Measurements from ENCODE around the gene GLP1R. TPM values are rescaled to one million over a fixed set of nuclear protein-coding genes. Genes with fewer than 3 reads are reported as not detected.

The GLP1R gene
- total RNA-seq, 2 experiments from 2014 or later, result 0.70 to 0.94 TPM

- no peaks in the 10 kb centered on the region for H3K4me1 Mint-ChIP-seq
- intact Hi-C loops (cut with DNase I, micrococcal nuclease), result no loop called here
- ATAC-seq (no peak), DNase-seq (no peak)
- no peaks in the 10 kb centered on the region for H3K9me3 Mint-ChIP-seq (ENCODE audit: low read depth)
- CTCF ChIA-PET, result interaction anchor here (0.8 to 2.4 kb wide), 3 partner anchors 9 to 23 kb away, joined by 3 to 7 read pairs (median 4); no protein-coding TSS in a partner anchor
- H3K36me3 Mint-ChIP-seq (ENCODE audit: low read depth), result no peaks in the 10 kb centered on the region
- H3K27ac Mint-ChIP-seq, result no peak overlapping the region
- H3K4me3 Mint-ChIP-seq, result no peak overlapping the region
- POLR2A ChIA-PET, result interaction anchor here (0.6 kb wide), 1 partner anchor 30 kb away, joined by 4 read pairs; no protein-coding TSS in a partner anchor
- peaks cover 4% of the 10 kb centered on the region for H3K27me3 Mint-ChIP-seq
Observed at GRCh38 chr6:39020136-39020535, 28.4 kb upstream of the GLP1R start.

GRCh38 chr6:39021041-39021440 is 27.5 kb upstream of the GLP1R start:
- Mint-ChIP-seq H3K36me3 (ENCODE audit: low read depth) (no peaks in the 10 kb centered on the region), H3K4me1 (no peaks in the 10 kb centered on the region), H3K27me3 (peaks cover 3% of the 10 kb centered on the region), H3K27ac (no peak overlapping the region), H3K9me3 (ENCODE audit: low read depth) (no peaks in the 10 kb centered on the region), H3K4me3 (no peak overlapping the region)
- ChIA-PET CTCF (interaction anchor here (2.4 kb wide), 1 partner anchor 10 kb away, joined by 7 read pairs; no protein-coding TSS in a partner anchor), POLR2A (no interaction called here)
- ATAC-seq (no peak), DNase-seq (no peak)
- intact Hi-C loops (cut with DNase I, micrococcal nuclease), result no loop called here

- intact Hi-C loops (cut with DNase I, micrococcal nuclease), result no loop called here
- Mint-ChIP-seq H3K36me3 (ENCODE audit: low read depth) (no peaks in the 10 kb centered on the region), H3K4me1 (no peaks in the 10 kb centered on the region), H3K9me3 (ENCODE audit: low read depth) (no peaks in the 10 kb centered on the region), H3K27ac (no peak overlapping the region), H3K27me3 (peaks cover 3% of the 10 kb centered on the region), H3K4me3 (no peak overlapping the region)
- ATAC-seq (no peak), DNase-seq (no peak)
- POLR2A ChIA-PET, result no interaction called here
- CTCF ChIA-PET, result interaction anchor here (0.9 to 2.4 kb wide), 2 partner anchors 9 to 10 kb away, joined by 4 to 7 read pairs; no protein-coding TSS in a partner anchor
Observed at GRCh38 chr6:39021779-39022178, 26.8 kb upstream of the GLP1R start.

DNA sequence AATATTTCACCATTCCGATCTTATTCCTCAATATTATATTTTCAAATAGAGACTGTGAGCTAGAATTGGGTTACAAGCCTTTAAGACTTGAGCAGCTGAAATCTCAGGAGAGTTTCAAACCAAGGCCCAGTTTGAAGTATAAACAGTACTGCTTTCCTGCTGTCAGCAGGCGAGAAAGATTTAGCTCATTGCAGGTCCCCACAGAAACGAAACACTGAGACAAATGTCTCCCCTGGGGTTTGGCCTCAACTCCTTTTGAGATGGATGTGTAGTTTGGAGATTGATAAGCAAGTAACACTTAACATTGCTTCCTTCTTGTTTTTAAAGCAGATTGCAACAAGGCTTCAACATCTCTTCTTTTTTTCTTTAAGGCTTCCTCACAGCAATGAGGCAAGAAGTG is 22.4 kb upstream of the GLP1R start:
- ATAC-seq (no peak), DNase-seq (no peak)
- no peaks in the 10 kb centered on the region for H3K9me3 Mint-ChIP-seq (ENCODE audit: low read depth)
- no peaks in the 10 kb centered on the region for H3K36me3 Mint-ChIP-seq (ENCODE audit: low read depth)
- H3K27ac Mint-ChIP-seq, result no peak overlapping the region
- ChIA-PET CTCF (interaction anchor here (0.6 to 2.4 kb wide), 6 partner anchors 10 to 289 kb away, joined by 3 to 8 read pairs (median 3); no protein-coding TSS in a partner anchor), POLR2A (no interaction called here)
- intact Hi-C loops (cut with DNase I, micrococcal nuclease), result no loop called here
- peaks cover 22% of the 10 kb centered on the region for H3K27me3 Mint-ChIP-seq
- H3K4me1 Mint-ChIP-seq, result no peaks in the 10 kb centered on the region
- H3K4me3 Mint-ChIP-seq, result no peak overlapping the region

- DNase-seq, result peak; percentile 80
- peak; percentile 92 for ATAC-seq
- H3K27me3 Mint-ChIP-seq, result peaks cover 32% of the 10 kb centered on the region
- intact Hi-C loops (cut with DNase I, micrococcal nuclease), result loop anchor here in 1 of 2 experiments (2.0 to 5.0 kb wide), 2 partner anchors 123 to 137 kb away; no protein-coding TSS in a partner anchor
- no peaks in the 10 kb centered on the region for H3K36me3 Mint-ChIP-seq (ENCODE audit: low read depth)
- H3K4me1 Mint-ChIP-seq, result no peaks in the 10 kb centered on the region
- no peak overlapping the region for H3K4me3 Mint-ChIP-seq
- no peak overlapping the region for H3K27ac Mint-ChIP-seq
- H3K9me3 Mint-ChIP-seq (ENCODE audit: low read depth), result no peaks in the 10 kb centered on the region
- CTCF ChIA-PET, result interaction anchor here (0.6 to 3.4 kb wide), 16 partner anchors 9 to 1236 kb away, joined by 3 to 12 read pairs (median 4); no protein-coding TSS in a partner anchor
- POLR2A ChIA-PET, result no interaction called here
Observed at GRCh38 chr6:39029156-39030011, 19.2 kb upstream of the GLP1R start.

DNA sequence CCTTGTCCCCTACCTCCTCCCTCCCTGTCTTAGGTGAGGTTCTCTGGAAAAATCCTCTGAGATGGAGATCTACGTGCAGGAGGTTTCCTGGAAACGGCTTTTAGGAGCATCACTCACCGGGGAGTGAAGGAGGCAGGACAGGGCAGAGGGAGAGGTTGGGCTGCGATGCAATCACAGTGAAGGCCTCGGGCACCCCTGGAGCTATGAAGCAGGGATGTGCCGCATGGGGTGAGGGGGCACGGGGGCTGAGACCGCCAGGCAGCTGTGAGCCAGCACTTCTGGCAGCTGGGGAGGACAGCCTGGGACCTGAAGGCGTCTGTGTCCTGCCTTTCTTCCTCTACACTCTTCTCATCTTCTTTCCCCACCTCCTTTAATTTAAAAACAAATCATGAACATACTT is 12.9 kb upstream of the GLP1R start:
- ChIA-PET POLR2A (no interaction called here), CTCF (interaction anchor here (0.7 to 1.8 kb wide), 3 partner anchors 9 to 23 kb away, joined by 3 to 8 read pairs (median 3); no protein-coding TSS in a partner anchor)
- DNase-seq (no peak), ATAC-seq (no peak)
- Mint-ChIP-seq H3K4me1 (peaks cover 4% of the 10 kb centered on the region), H3K9me3 (ENCODE audit: low read depth) (no peaks in the 10 kb centered on the region), H3K4me3 (no peak overlapping the region), H3K36me3 (ENCODE audit: low read depth) (no peaks in the 10 kb centered on the region), H3K27ac (no peak overlapping the region), H3K27me3 (peaks cover 45% of the 10 kb centered on the region)
- intact Hi-C loops (cut with DNase I, micrococcal nuclease), result no loop called here

DNA sequence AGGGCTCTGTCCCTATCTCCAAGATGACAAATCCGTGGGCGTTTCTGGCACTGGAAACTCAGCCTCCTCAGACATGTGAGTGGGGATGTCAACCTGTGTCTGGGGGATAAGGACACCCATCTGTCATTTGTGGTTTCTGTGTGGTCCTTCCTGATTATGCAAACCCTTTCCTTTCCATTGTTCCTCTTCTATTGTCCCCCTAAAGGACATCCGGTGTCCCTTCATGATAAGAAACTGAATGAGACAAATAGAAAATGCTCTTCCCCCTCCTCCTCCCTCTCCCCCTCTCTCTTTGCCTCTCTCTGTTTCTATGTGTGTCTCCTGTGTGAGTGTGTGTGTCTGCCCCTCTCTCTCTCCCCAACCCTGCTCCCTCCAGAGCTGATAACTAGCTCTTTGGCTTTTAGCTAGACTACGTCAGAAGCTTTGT is 11.5 kb upstream of the GLP1R start:
- CTCF ChIA-PET, result interaction anchor here (0.8 to 1.8 kb wide), 4 partner anchors 11 to 266 kb away, joined by 3 to 8 read pairs (median 4); no protein-coding TSS in a partner anchor
- intact Hi-C loops (cut with DNase I, micrococcal nuclease), result no loop called here
- POLR2A ChIA-PET, result no interaction called here
- no peaks in the 10 kb centered on the region for H3K36me3 Mint-ChIP-seq (ENCODE audit: low read depth)
- H3K27me3 Mint-ChIP-seq, result peaks cover 51% of the 10 kb centered on the region
- no peak overlapping the region for H3K27ac Mint-ChIP-seq
- DNase-seq (no peak), ATAC-seq (no peak)
- H3K4me1 Mint-ChIP-seq, result peaks cover 9% of the 10 kb centered on the region
- H3K4me3 Mint-ChIP-seq, result no peak overlapping the region
- H3K9me3 Mint-ChIP-seq (ENCODE audit: low read depth), result no peaks in the 10 kb centered on the region

- H3K4me3 Mint-ChIP-seq, result no peak overlapping the region
- H3K27ac Mint-ChIP-seq, result no peak overlapping the region
- intact Hi-C loops (cut with DNase I, micrococcal nuclease), result no loop called here
- H3K36me3 Mint-ChIP-seq (ENCODE audit: low read depth), result no peaks in the 10 kb centered on the region
- no peak for DNase-seq
- POLR2A ChIA-PET, result no interaction called here
- H3K9me3 Mint-ChIP-seq (ENCODE audit: low read depth), result no peaks in the 10 kb centered on the region
- peaks cover 9% of the 10 kb centered on the region for H3K4me1 Mint-ChIP-seq
- peaks cover 53% of the 10 kb centered on the region for H3K27me3 Mint-ChIP-seq
- CTCF ChIA-PET, result no interaction called here
- ATAC-seq, result no peak
Observed at GRCh38 chr6:39037707-39038106, 10.9 kb upstream of the GLP1R start.

DNA sequence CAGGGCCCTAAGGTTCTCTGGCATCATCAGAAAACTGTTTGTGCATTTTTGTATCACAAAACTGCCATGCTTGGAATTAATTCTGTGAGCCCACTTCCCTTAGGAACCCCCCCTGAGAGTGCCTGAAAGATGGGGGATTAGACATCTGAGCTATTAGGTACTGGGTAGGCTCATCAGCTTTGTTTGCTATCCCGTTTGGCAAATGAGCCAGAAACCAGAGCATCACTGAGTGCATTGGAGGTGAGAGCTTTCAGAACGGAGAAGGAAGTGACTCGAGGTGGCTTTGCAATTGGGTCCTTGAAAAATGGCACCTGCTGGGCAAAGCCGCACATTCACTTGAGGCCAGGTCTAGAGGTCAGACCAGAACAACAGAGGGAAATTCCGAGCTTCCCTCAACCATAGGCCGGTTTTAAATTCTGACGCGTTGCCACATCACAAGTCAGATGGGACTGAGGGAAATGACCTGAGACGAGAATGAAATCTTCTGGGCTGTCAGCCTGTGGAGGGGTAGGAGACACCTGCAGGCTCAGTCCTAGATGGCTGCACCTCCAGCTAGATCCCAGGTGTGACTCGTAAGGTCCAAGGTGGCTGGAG is 8.4 kb upstream of the GLP1R start:
- ATAC-seq (no peak), DNase-seq (no peak)
- no peak overlapping the region for H3K4me3 Mint-ChIP-seq
- no peaks in the 10 kb centered on the region for H3K9me3 Mint-ChIP-seq (ENCODE audit: low read depth)
- intact Hi-C loops (cut with DNase I, micrococcal nuclease), result no loop called here
- no peaks in the 10 kb centered on the region for H3K36me3 Mint-ChIP-seq (ENCODE audit: low read depth)
- peaks cover 9% of the 10 kb centered on the region for H3K4me1 Mint-ChIP-seq
- ChIA-PET CTCF (interaction anchor here (0.7 to 1.2 kb wide), 4 partner anchors 10 to 221 kb away, joined by 3 to 5 read pairs (median 3); no protein-coding TSS in a partner anchor), POLR2A (no interaction called here)
- H3K27ac Mint-ChIP-seq, result no peak overlapping the region
- peaks cover 44% of the 10 kb centered on the region for H3K27me3 Mint-ChIP-seq

DNA sequence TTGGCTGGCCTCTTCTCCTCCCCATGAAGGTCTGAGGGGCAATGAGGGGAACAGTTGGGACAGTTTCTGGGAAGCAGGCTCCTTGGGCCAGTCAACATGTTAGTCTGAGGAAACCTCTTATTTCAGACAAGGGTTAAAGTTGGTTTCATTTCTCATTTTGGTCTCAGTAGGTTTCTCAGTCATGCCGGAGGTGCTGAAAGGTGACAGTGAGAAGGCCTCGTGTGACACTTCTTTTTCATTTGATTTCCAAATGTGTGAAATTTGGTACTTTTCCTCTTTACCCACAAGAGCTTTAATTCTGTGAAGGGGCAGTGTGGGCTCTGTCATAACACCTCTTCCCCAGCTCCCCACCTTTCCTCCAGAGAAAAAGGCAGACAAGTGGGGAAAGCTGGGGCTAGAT is 7.5 kb upstream of the GLP1R start:
- Mint-ChIP-seq H3K4me1 (peaks cover 9% of the 10 kb centered on the region), H3K36me3 (ENCODE audit: low read depth) (no peaks in the 10 kb centered on the region), H3K9me3 (ENCODE audit: low read depth) (no peaks in the 10 kb centered on the region), H3K27me3 (peaks cover 40% of the 10 kb centered on the region), H3K4me3 (no peak overlapping the region), H3K27ac (no peak overlapping the region)
- POLR2A ChIA-PET, result no interaction called here
- CTCF ChIA-PET, result interaction anchor here (1.0 kb wide), 1 partner anchor 70 kb away, joined by 3 read pairs; no protein-coding TSS in a partner anchor
- ATAC-seq (peak; percentile 42), DNase-seq (no peak)
- intact Hi-C loops (cut with DNase I, micrococcal nuclease), result no loop called here

GRCh38 chr6:39043776-39044175 is 4.8 kb upstream of the GLP1R start:
- Mint-ChIP-seq H3K4me3 (no peak overlapping the region), H3K27ac (no peak overlapping the region), H3K4me1 (peaks cover 8% of the 10 kb centered on the region), H3K36me3 (ENCODE audit: low read depth) (no peaks in the 10 kb centered on the region), H3K27me3 (peaks cover 36% of the 10 kb centered on the region), H3K9me3 (ENCODE audit: low read depth) (no peaks in the 10 kb centered on the region)
- intact Hi-C loops (cut with DNase I, micrococcal nuclease), result no loop called here
- DNase-seq, result no peak
- ChIA-PET CTCF (interaction anchor here (0.6 to 1.2 kb wide), 2 partner anchors 71 to 114 kb away, joined by 3 to 4 read pairs; no protein-coding TSS in a partner anchor), POLR2A (no interaction called here)
- ATAC-seq, result no peak

All from activated CD4-positive, alpha-beta T cell treated with anti-CD3 and anti-CD28 coated beads for 36 hours (primary cell).